CD4-positive, CD25-positive, alpha-beta regulatory T cell (primary cell): ENCODE measurements around the gene EPB41L4B. TPM values are rescaled to one million over a fixed set of nuclear protein-coding genes. Genes with fewer than 3 reads are reported as not detected.

Source experiments
- ATAC-seq, 2 donors: fragments of 150-1000 bp; cut with Tn5 transposase; one replicate each; pipeline ENCODE4 v1.10.0; 2021; ENCODE audit warnings: low read depth in 2 of 2, moderate number of reproducible peaks in 2 of 2, moderate library complexity in 1 of 2
- DNase-seq, 3 donors: peaks; one replicate each; pipeline versions ENCODE4 v3.0.0 to v3.0.0-alpha.2; 2012 to 2022; ENCODE audit warnings: mixed read lengths in 1 of 3
- H3K27ac ChIP-seq: one replicate; pipeline ENCODE4 v1.7.0; 2013; ENCODE audit warnings: mild to moderate bottlenecking, low read length; ENCODE audit not compliant: insufficient read depth, poor library complexity, severe bottlenecking
- H3K27me3 ChIP-seq: one replicate; pipeline ENCODE4 v1.7.0; 2013; ENCODE audit warnings: low read length; ENCODE audit not compliant: control insufficient read depth, insufficient read depth
- H3K36me3 ChIP-seq: one replicate; pipeline ENCODE4 v1.7.0; 2013; ENCODE audit warnings: mild to moderate bottlenecking, low read length, moderate library complexity; ENCODE audit not compliant: control insufficient read depth, insufficient read depth
- H3K4me1 ChIP-seq: 2 replicates; pipeline ENCODE4 v1.7.0; 2013; ENCODE audit warnings: mild to moderate bottlenecking, low read length; ENCODE audit not compliant: insufficient read depth, control insufficient read depth, poor library complexity, severe bottlenecking
- H3K4me3 ChIP-seq: one replicate; pipeline ENCODE4 v1.7.0; 2013; ENCODE audit warnings: low read depth, mild to moderate bottlenecking, low read length, moderate library complexity
- H3K9me3 ChIP-seq, 2 experiments: 1 replicate in 1 of 2; 2 replicates in 1 of 2; pipeline ENCODE4 v1.7.0; 2013; ENCODE audit warnings: low read length in 2 of 2, mild to moderate bottlenecking in 1 of 2, moderate library complexity in 1 of 2; ENCODE audit not compliant: control insufficient read depth in 2 of 2
- H3K27ac Mint-ChIP-seq, 3 donors: one replicate each; pipeline ENCODE4 v1.8.0; 2020 to 2022; ENCODE audit warnings: mild to moderate bottlenecking in 3 of 3, mixed read lengths in 3 of 3, moderate library complexity in 2 of 3
- H3K27me3 Mint-ChIP-seq: one replicate; pipeline ENCODE4 v1.8.0; 2022; ENCODE audit warnings: mild to moderate bottlenecking, mixed read lengths
- H3K36me3 Mint-ChIP-seq: one replicate; pipeline ENCODE4 v1.8.0; 2020; ENCODE audit warnings: mixed read lengths
- H3K4me1 Mint-ChIP-seq, 4 donors: one replicate each; pipeline ENCODE4 v1.8.0; 2020 to 2022; ENCODE audit warnings: mixed read lengths in 4 of 4, mild to moderate bottlenecking in 1 of 4
- H3K4me3 Mint-ChIP-seq, 4 donors: one replicate each; pipeline ENCODE4 v1.8.0; 2020 to 2022; ENCODE audit warnings: mild to moderate bottlenecking in 4 of 4, mixed read lengths in 4 of 4, moderate library complexity in 3 of 4
- H3K9me3 Mint-ChIP-seq, 7 donors: one replicate each; pipeline ENCODE4 v1.8.0; 2020 to 2022; ENCODE audit warnings: mixed read lengths in 7 of 7, mild to moderate bottlenecking in 3 of 7, moderate library complexity in 2 of 7
- polyA plus RNA-seq, 4 donors: library from polyadenylated mRNA; unstranded; fragments of 300-500 nt; fragmentation: Illumina TruSeq; gene quantifications; one replicate each; pipeline ENCODE4 v1.2.3, GENCODE V29; 2021
- total RNA-seq: library from RNA; stranded (reverse); gene quantifications from one replicate; pipeline ENCODE4 v1.2.3, GENCODE V29; 2022

Gene EPB41L4B
- total and polyA plus RNA-seq, 5 donors from 2014 or later = not detected

- DNase-seq (peak in 1 of 3 donors; percentile 17), ATAC-seq (no peak)
- Mint-ChIP-seq H3K9me3 (peaks cover 0 to 2% (median 0%) of the 10 kb centered on the region in 7 donors), H3K27ac (no peak overlapping the region), H3K36me3 (no peaks in the 10 kb centered on the region), H3K27me3 (peaks cover 79% of the 10 kb centered on the region), H3K4me3 (peak overlapping the region in 3 of 4 donors; percentile 73 to 87 (median 80)), H3K4me1 (peaks cover 0 to 13% (median 4%) of the 10 kb centered on the region in 4 donors)
- Histone ChIP-seq H3K9me3 (no peaks in the 10 kb centered on the region), H3K27me3 (peaks cover 12% of the 10 kb centered on the region), H3K4me1 (peaks cover 6% of the 10 kb centered on the region), H3K27ac (no peak overlapping the region), H3K4me3 (no peak overlapping the region), H3K36me3 (no peaks in the 10 kb centered on the region)
These were observed 1.1 kb downstream of the EPB41L4B start for GRCh38 chr9:109319626-109320241.

GRCh38 chr9:109319017-109319625 is 1.7 kb downstream of the EPB41L4B start:
- Histone ChIP-seq H3K9me3 (no peaks in the 10 kb centered on the region), H3K27ac (no peak overlapping the region), H3K36me3 (no peaks in the 10 kb centered on the region), H3K4me3 (no peak overlapping the region), H3K4me1 (peaks cover 6% of the 10 kb centered on the region), H3K27me3 (peaks cover 12% of the 10 kb centered on the region)
- DNase-seq (no peak), ATAC-seq (no peak)
- Mint-ChIP-seq H3K27ac (no peak overlapping the region), H3K4me3 (peak overlapping the region; percentile 71 to 87 (median 76)), H3K36me3 (no peaks in the 10 kb centered on the region), H3K4me1 (peaks cover 0 to 13% (median 4%) of the 10 kb centered on the region in 4 donors), H3K27me3 (peaks cover 82% of the 10 kb centered on the region), H3K9me3 (peaks cover 0 to 2% (median 0%) of the 10 kb centered on the region in 7 donors)

GRCh38 chr9:109317979-109318741 is 2.7 kb downstream of the EPB41L4B start:
- Mint-ChIP-seq H3K9me3 (peaks cover 0 to 4% (median 0%) of the 10 kb centered on the region in 7 donors), H3K4me3 (peak overlapping the region; percentile 20 to 92 (median 68)), H3K27me3 (peaks cover 80% of the 10 kb centered on the region), H3K4me1 (peaks cover 0 to 13% (median 4%) of the 10 kb centered on the region in 4 donors), H3K36me3 (no peaks in the 10 kb centered on the region), H3K27ac (no peak overlapping the region)
- no peak overlapping the region for H3K4me3 ChIP-seq
- no peaks in the 10 kb centered on the region for H3K36me3 ChIP-seq
- ATAC-seq (no peak), DNase-seq (no peak)
- H3K27ac ChIP-seq = no peak overlapping the region
- H3K27me3 ChIP-seq = peaks cover 12% of the 10 kb centered on the region
- H3K4me1 ChIP-seq = peaks cover 6% of the 10 kb centered on the region
- H3K9me3 ChIP-seq = no peaks in the 10 kb centered on the region

GRCh38 chr9:109317311-109317978 is 3.4 kb downstream of the EPB41L4B start:
- Mint-ChIP-seq H3K4me1 (peaks cover 0 to 13% (median 7%) of the 10 kb centered on the region in 4 donors), H3K27ac (no peak overlapping the region), H3K27me3 (peaks cover 82% of the 10 kb centered on the region), H3K9me3 (peaks cover 0 to 4% (median 0%) of the 10 kb centered on the region in 7 donors), H3K4me3 (peak overlapping the region in 1 of 4 donors; percentile 92), H3K36me3 (no peaks in the 10 kb centered on the region)
- Histone ChIP-seq H3K9me3 (no peaks in the 10 kb centered on the region), H3K27me3 (peaks cover 12% of the 10 kb centered on the region), H3K4me1 (peaks cover 6% of the 10 kb centered on the region), H3K36me3 (no peaks in the 10 kb centered on the region), H3K27ac (no peak overlapping the region), H3K4me3 (no peak overlapping the region)
- DNase-seq (no peak), ATAC-seq (no peak)

- Mint-ChIP-seq H3K27ac (peak overlapping the region in 1 of 3 donors; percentile 11), H3K4me3 (peak overlapping the region in 1 of 4 donors; percentile 77), H3K36me3 (no peaks in the 10 kb centered on the region), H3K9me3 (peaks cover 0 to 4% (median 0%) of the 10 kb centered on the region in 7 donors), H3K4me1 (peaks cover 0 to 9% (median 6%) of the 10 kb centered on the region in 4 donors), H3K27me3 (peaks cover 77% of the 10 kb centered on the region)
- DNase-seq (no peak), ATAC-seq (no peak)
- Histone ChIP-seq H3K4me3 (no peak overlapping the region), H3K36me3 (no peaks in the 10 kb centered on the region), H3K4me1 (peaks cover 6% of the 10 kb centered on the region), H3K9me3 (no peaks in the 10 kb centered on the region), H3K27me3 (peaks cover 12% of the 10 kb centered on the region), H3K27ac (no peak overlapping the region)
These were observed 4.6 kb downstream of the EPB41L4B start for GRCh38 chr9:109316207-109316640.

GRCh38 chr9:109315480-109316206 is 5.2 kb downstream of the EPB41L4B start:
- no peak overlapping the region for H3K27ac ChIP-seq
- H3K4me1 Mint-ChIP-seq = peaks cover 0 to 5% (median 4%) of the 10 kb centered on the region in 4 donors
- H3K36me3 Mint-ChIP-seq = no peaks in the 10 kb centered on the region
- peak overlapping the region in 1 of 3 donors; percentile 53 for H3K27ac Mint-ChIP-seq
- no peak for ATAC-seq
- no peak overlapping the region for H3K4me3 ChIP-seq
- H3K27me3 Mint-ChIP-seq = peaks cover 74% of the 10 kb centered on the region
- H3K4me1 ChIP-seq = peaks cover 6% of the 10 kb centered on the region
- H3K36me3 ChIP-seq = no peaks in the 10 kb centered on the region
- H3K27me3 ChIP-seq = peaks cover 12% of the 10 kb centered on the region
- H3K9me3 ChIP-seq = no peaks in the 10 kb centered on the region
- peaks cover 0 to 4% (median 0%) of the 10 kb centered on the region in 7 donors for H3K9me3 Mint-ChIP-seq
- no peak for DNase-seq
- H3K4me3 Mint-ChIP-seq = no peak overlapping the region
